SK-N-SH (cell line): ENCODE measurements around the gene FAM131C. TPM values are rescaled to one million over a fixed set of nuclear protein-coding genes. Genes with fewer than 3 reads are reported as not detected.

Experiments used
- CTCF ChIA-PET: fragments of 300-600, 350-600 bp; formaldehyde crosslinking; extraction: SDS; loops from one replicate; lab custom pipeline; 2021; lab: Yijun Ruan, JAX
- POLR2A ChIA-PET: fragments of 350-600 bp; sonication (Branson Sonifier 250); formaldehyde crosslinking; extraction: SDS; loops from one replicate; lab custom pipeline; 2020; ENCODE audit warnings: antibody characterized with exemption, inconsistent platforms; lab: Yijun Ruan, JAX
- DNase-seq: peaks from one replicate; pipeline ENCODE4 v3.0.0; 2012
- H2AFZ ChIP-seq: fragments of 200-600 bp; sonication (generic); 2 replicates; pipeline ENCODE4 v1.8.1; 2016; ENCODE audit warnings: antibody characterized with exemption, mild to moderate bottlenecking, low read depth
- H3F3A ChIP-seq: fragments of 200-600 bp; sonication (generic); replicated peaks from 2 replicates; pipeline ENCODE3; 2016; ENCODE audit warnings: antibody characterized with exemption, mild to moderate bottlenecking; ENCODE audit not compliant: insufficient read depth
- H3K27ac ChIP-seq, 2 experiments: fragments of 200-500 bp in 1 of 2; fragments of 200-600 bp in 1 of 2; sonication (Bioruptor generic) in 1 of 2; sonication (generic), shearing (Covaris generic) in 1 of 2; 2 replicates each; pipeline versions ENCODE4 v1.5.1 to v1.6.1; 2014 to 2016; ENCODE audit warnings: low read depth in 2 of 2, inconsistent platforms in 1 of 2, low read length in 1 of 2, mild to moderate bottlenecking in 1 of 2, mixed read lengths in 1 of 2
- H3K27me3 ChIP-seq: fragments of 200-600 bp; sonication (generic), shearing (Covaris generic); 2 replicates; pipeline ENCODE4 v1.6.1; 2016; ENCODE audit warnings: mixed run types; ENCODE audit not compliant: insufficient read depth
- H3K36me3 ChIP-seq, 2 experiments: fragments of 200-500 bp in 1 of 2; fragments of 200-600 bp in 1 of 2; sonication (Bioruptor generic) in 1 of 2; sonication (generic) in 1 of 2; replicated peaks in 1 of 2; 2 replicates each; pipeline versions ENCODE3 to v1.5.1; 2014 to 2016; ENCODE audit warnings: low read length in 1 of 2, mild to moderate bottlenecking in 1 of 2; ENCODE audit not compliant: insufficient read depth in 2 of 2, control insufficient read depth in 1 of 2
- H3K4me1 ChIP-seq, 2 experiments: fragments of 200-500 bp in 1 of 2; fragments of 200-600 bp in 1 of 2; sonication (Bioruptor generic) in 1 of 2; sonication (generic), shearing (Covaris generic) in 1 of 2; 2 replicates each; pipeline versions ENCODE4 v1.5.1 to v1.6.1; 2014 to 2016; ENCODE audit warnings: low read depth in 1 of 2, low read length in 1 of 2, mixed run types in 1 of 2; ENCODE audit not compliant: insufficient read depth in 2 of 2, control insufficient read depth in 1 of 2
- H3K4me2 ChIP-seq: fragments of 200-600 bp; sonication (generic), shearing (Covaris generic); 2 replicates; pipeline ENCODE4 v1.6.1; 2017; ENCODE audit warnings: mixed run types
- H3K4me3 ChIP-seq, 2 experiments: fragments of 200-500 bp in 1 of 2; fragments of 200-600 bp in 1 of 2; sonication (Bioruptor generic) in 1 of 2; sonication (generic), shearing (Covaris generic) in 1 of 2; 2 replicates each; pipeline versions ENCODE4 v1.5.1 to v1.8.1; 2014 to 2016; ENCODE audit warnings: low read depth in 2 of 2, inconsistent platforms in 1 of 2, low read length in 1 of 2, mild to moderate bottlenecking in 1 of 2, mixed read lengths in 1 of 2, moderate library complexity in 1 of 2
- H3K79me2 ChIP-seq: fragments of 200-600 bp; sonication (generic); 2 replicates; pipeline ENCODE4 v1.8.1; 2017; ENCODE audit warnings: mild to moderate bottlenecking; ENCODE audit not compliant: insufficient read depth
- H3K9ac ChIP-seq: fragments of 200-600 bp; sonication (generic); 2 replicates; pipeline ENCODE4 v1.6.1; 2017; ENCODE audit warnings: mixed run types
- H3K9me2 ChIP-seq: fragments of 200-600 bp; sonication (generic); 2 replicates; pipeline ENCODE4 v1.6.1; 2017; ENCODE audit warnings: mixed run types
- H3K9me3 ChIP-seq: fragments of 200-600 bp; sonication (generic); 2 replicates; pipeline ENCODE4 v1.6.1; 2017; ENCODE audit warnings: mixed run types, mild to moderate bottlenecking, moderate library complexity
- H4K20me1 ChIP-seq: fragments of 200-600 bp; sonication (generic); 2 replicates; pipeline ENCODE4 v1.6.1; 2017; ENCODE audit warnings: mild to moderate bottlenecking, mixed run types; ENCODE audit not compliant: insufficient read depth
- FOSL2 ChIP-seq: IDR thresholded peaks from 2 replicates; pipeline ENCODE4 v1.4.0; 2012; ENCODE audit warnings: low read depth, mild to moderate bottlenecking, moderate library complexity, borderline replicate concordance
- FOXJ3 ChIP-seq: sonication (generic); formaldehyde crosslinking; IDR thresholded peaks from 2 replicates; pipeline ENCODE4 v1.5.1; 2020; ENCODE audit warnings: mild to moderate bottlenecking, missing genetic modification reagents
- GATA2 ChIP-seq: sonication (generic); formaldehyde crosslinking; IDR thresholded peaks from 2 replicates; pipeline ENCODE4 v1.5.0; 2020; ENCODE audit warnings: mild to moderate bottlenecking, missing genetic modification reagents
- MEF2A ChIP-seq: IDR thresholded peaks from 2 replicates; pipeline ENCODE4 v1.4.0; 2012; ENCODE audit warnings: low read depth, borderline replicate concordance
- MXI1 ChIP-seq: IDR thresholded peaks from 2 replicates; pipeline ENCODE4 v1.6.1; 2012; ENCODE audit warnings: mild to moderate bottlenecking, low read depth, low read length, improper control_type of control experiment
- NFIC ChIP-seq: IDR thresholded peaks from 2 replicates; pipeline ENCODE4 v1.4.0; 2012; ENCODE audit warnings: borderline replicate concordance
- POLR2AphosphoS5 ChIP-seq: IDR thresholded peaks from 2 replicates; pipeline ENCODE4 v1.6.1; 2012; ENCODE audit warnings: low read depth, low read length
- RCOR1 ChIP-seq: fragments of 150-350 bp; IDR thresholded peaks from 2 replicates; pipeline ENCODE4 v1.6.1; 2017; ENCODE audit warnings: antibody characterized with exemption, low read length
- RFX5 ChIP-seq: IDR thresholded peaks from 2 replicates; pipeline ENCODE4 v1.6.1; 2012; ENCODE audit warnings: mild to moderate bottlenecking, improper control_type of control experiment, low read length
- SIN3A ChIP-seq: IDR thresholded peaks from 2 replicates; pipeline ENCODE4 v1.6.1; 2012; ENCODE audit warnings: low read depth, mild to moderate bottlenecking, low read length, moderate library complexity, borderline replicate concordance
- SMC3 ChIP-seq: IDR thresholded peaks from 2 replicates; pipeline ENCODE4 v1.6.1; 2012; ENCODE audit warnings: low read depth, low read length, improper control_type of control experiment
- TCF12 ChIP-seq: IDR thresholded peaks from 2 replicates; pipeline ENCODE4 v1.4.0; 2012
- YY1 ChIP-seq: IDR thresholded peaks from 2 replicates; pipeline ENCODE4 v1.4.0; 2012; ENCODE audit warnings: low read depth, mild to moderate bottlenecking
- WGBS: methylation state at CpG from one replicate; pipeline ENCODE4 v1.1.6; 2017; ENCODE audit warnings: low lambda C conversion rate; 5-methylcytosine and 5-hydroxymethylcytosine counted together
- polyA plus RNA-seq, 3 experiments: library from polyadenylated mRNA; depleted of rRNA; stranded (reverse); fragments of >200 nt; gene quantifications; 2 replicates each; pipeline ENCODE4 v1.2.3, GENCODE V29; 2012
- TF ChIP-seq, protein P1 (sequence below): IDR thresholded peaks from 2 replicates; pipeline ENCODE4; 2012
- TF ChIP-seq, protein P2 (sequence below): fragments of 150-350 bp; IDR thresholded peaks from 2 replicates; pipeline ENCODE4 v1.6.1; 2016; ENCODE audit warnings: mild to moderate bottlenecking, low read depth, low read length
- TF ChIP-seq, protein P3 (sequence below): IDR thresholded peaks from 2 replicates; pipeline ENCODE4 v1.4.0; 2012; ENCODE audit warnings: low read depth
- TF ChIP-seq, protein P4 (sequence below): IDR thresholded peaks from 2 replicates; pipeline ENCODE4 v1.4.0; 2012; ENCODE audit warnings: low read depth, borderline replicate concordance
- TF ChIP-seq, protein P5 (sequence below): fragments of 200-600 bp; sonication (generic); IDR thresholded peaks from 2 replicates; pipeline ENCODE4 v1.6.1; 2017; ENCODE audit warnings: antibody characterized with exemption, mild to moderate bottlenecking, moderate library complexity

The FAM131C gene
- polyA plus RNA-seq, 1 of the 3 experiments (the other 2 are of a cell fraction) = 1.6 TPM

DNA sequence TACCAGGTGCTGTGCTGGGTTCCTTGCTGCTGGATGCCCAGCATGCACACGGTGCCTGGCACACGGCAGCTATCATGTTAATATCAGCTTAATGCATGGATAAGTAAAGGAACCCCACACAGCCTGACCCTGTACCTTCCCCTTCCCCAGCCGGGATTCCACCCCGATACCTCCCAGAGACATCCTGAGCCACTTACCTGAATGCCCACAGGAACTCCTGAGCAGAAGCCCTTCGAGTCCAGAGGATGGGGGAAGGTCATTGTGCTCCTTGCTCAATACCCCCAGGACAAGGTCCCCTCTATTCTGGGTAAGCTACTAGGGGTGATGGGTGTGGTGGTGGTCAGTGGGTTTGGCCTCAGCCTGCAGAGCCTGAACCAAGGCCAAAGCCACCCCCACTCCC, 1.4 kb downstream of the FAM131C start:
- Histone ChIP-seq H3K36me3 (no peaks in the 10 kb centered on the region), H4K20me1 (no peaks in the 10 kb centered on the region), H3K27me3 (no peaks in the 10 kb centered on the region), H3K79me2 (no peaks in the 10 kb centered on the region), H3K4me1 (peaks cover 15 to 24% of the 10 kb centered on the region in 2 experiments; a peak in 3 of 4 replicates), H3K9ac (no peak overlapping the region), H2AFZ (no peak overlapping the region), H3K27ac (no peak overlapping the region), H3K9me3 (no peaks in the 10 kb centered on the region), H3K9me2 (no peaks in the 10 kb centered on the region), H3F3A (peaks cover 17% of the 10 kb centered on the region), H3K4me3 (no peak overlapping the region), H3K4me2 (no peak overlapping the region)
- TF ChIP-seq SIN3A (no peak), GATA2 (CRISPR knock-in tag) (no peak), MXI1 (no peak), FOSL2 (no peak), NFIC (no peak), RFX5 (no peak), FOXJ3 (CRISPR knock-in tag) (no peak)
- TF ChIP-seq, protein P1, sequence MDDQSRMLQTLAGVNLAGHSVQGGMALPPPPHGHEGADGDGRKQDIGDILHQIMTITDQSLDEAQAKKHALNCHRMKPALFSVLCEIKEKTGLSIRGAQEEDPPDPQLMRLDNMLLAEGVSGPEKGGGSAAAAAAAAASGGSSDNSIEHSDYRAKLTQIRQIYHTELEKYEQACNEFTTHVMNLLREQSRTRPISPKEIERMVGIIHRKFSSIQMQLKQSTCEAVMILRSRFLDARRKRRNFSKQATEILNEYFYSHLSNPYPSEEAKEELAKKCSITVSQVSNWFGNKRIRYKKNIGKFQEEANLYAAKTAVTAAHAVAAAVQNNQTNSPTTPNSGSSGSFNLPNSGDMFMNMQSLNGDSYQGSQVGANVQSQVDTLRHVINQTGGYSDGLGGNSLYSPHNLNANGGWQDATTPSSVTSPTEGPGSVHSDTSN = no peak
- DNase-seq = no peak
- POLR2A ChIA-PET = interaction anchor here (0.5 kb wide), 1 partner anchor 145 kb away, joined by 3 read pairs; no protein-coding TSS in a partner anchor
- CTCF ChIA-PET = interaction anchor here (1.0 to 12.3 kb wide), 7 partner anchors 8 to 176 kb away, joined by 4 to 513 read pairs (median 15); no protein-coding TSS in a partner anchor
- WGBS = 91% methylated on average over 5 of the region's 5 CpGs

DNA sequence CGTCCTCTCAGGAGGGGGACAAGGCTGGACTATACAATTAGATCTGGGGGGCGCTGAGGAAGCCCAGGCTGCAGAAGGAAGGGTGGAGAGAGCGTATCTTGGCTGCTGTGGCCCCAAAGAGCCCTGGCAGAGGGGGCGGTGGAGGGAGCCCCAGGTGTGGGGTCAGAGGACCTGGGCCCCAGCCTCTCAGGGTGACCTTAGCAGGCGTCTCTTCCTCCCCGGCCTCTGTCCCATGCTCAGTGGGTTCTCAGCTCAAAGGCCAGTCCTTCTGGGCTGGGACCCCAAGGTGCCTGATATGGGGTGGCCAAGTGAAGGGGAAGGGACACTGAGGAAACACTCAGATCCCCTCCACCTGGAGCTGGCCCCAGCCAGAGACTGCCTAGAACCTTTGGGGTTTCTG, 1.8 kb downstream of the FAM131C start:
- CTCF ChIA-PET = interaction anchor here (1.0 to 5.2 kb wide), 2 partner anchors 10 to 173 kb away, joined by 4 to 35 read pairs; no protein-coding TSS in a partner anchor
- no peak for TF ChIP-seq POLR2AphosphoS5
- no peak for TF ChIP-seq NFIC
- TF ChIP-seq YY1 = no peak
- no peak for TF ChIP-seq SMC3
- TF ChIP-seq MEF2A = no peak
- TF ChIP-seq TCF12 = no peak
- TF ChIP-seq SIN3A = no peak
- TF ChIP-seq RCOR1 = no peak
- TF ChIP-seq, protein P1 = no peak
- TF ChIP-seq, protein P2, sequence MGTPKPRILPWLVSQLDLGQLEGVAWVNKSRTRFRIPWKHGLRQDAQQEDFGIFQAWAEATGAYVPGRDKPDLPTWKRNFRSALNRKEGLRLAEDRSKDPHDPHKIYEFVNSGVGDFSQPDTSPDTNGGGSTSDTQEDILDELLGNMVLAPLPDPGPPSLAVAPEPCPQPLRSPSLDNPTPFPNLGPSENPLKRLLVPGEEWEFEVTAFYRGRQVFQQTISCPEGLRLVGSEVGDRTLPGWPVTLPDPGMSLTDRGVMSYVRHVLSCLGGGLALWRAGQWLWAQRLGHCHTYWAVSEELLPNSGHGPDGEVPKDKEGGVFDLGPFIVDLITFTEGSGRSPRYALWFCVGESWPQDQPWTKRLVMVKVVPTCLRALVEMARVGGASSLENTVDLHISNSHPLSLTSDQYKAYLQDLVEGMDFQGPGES = no peak
- TF ChIP-seq RFX5 = no peak
- TF ChIP-seq, protein P3, sequence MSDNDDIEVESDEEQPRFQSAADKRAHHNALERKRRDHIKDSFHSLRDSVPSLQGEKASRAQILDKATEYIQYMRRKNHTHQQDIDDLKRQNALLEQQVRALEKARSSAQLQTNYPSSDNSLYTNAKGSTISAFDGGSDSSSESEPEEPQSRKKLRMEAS = no peak
- no peak for TF ChIP-seq FOSL2
- TF ChIP-seq GATA2 (CRISPR knock-in tag) = no peak
- TF ChIP-seq, protein P4, sequence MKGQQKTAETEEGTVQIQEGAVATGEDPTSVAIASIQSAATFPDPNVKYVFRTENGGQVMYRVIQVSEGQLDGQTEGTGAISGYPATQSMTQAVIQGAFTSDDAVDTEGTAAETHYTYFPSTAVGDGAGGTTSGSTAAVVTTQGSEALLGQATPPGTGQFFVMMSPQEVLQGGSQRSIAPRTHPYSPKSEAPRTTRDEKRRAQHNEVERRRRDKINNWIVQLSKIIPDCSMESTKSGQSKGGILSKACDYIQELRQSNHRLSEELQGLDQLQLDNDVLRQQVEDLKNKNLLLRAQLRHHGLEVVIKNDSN = no peak
- TF ChIP-seq, protein P5, sequence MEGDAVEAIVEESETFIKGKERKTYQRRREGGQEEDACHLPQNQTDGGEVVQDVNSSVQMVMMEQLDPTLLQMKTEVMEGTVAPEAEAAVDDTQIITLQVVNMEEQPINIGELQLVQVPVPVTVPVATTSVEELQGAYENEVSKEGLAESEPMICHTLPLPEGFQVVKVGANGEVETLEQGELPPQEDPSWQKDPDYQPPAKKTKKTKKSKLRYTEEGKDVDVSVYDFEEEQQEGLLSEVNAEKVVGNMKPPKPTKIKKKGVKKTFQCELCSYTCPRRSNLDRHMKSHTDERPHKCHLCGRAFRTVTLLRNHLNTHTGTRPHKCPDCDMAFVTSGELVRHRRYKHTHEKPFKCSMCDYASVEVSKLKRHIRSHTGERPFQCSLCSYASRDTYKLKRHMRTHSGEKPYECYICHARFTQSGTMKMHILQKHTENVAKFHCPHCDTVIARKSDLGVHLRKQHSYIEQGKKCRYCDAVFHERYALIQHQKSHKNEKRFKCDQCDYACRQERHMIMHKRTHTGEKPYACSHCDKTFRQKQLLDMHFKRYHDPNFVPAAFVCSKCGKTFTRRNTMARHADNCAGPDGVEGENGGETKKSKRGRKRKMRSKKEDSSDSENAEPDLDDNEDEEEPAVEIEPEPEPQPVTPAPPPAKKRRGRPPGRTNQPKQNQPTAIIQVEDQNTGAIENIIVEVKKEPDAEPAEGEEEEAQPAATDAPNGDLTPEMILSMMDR = no peak

More for the DNA sequence above, 1.8 kb downstream of the FAM131C start:
- Histone ChIP-seq H3F3A (peaks cover 13% of the 10 kb centered on the region), H3K9me3 (no peaks in the 10 kb centered on the region), H2AFZ (no peak overlapping the region), H3K36me3 (no peaks in the 10 kb centered on the region), H3K4me2 (no peak overlapping the region), H3K9ac (no peak overlapping the region), H4K20me1 (no peaks in the 10 kb centered on the region), H3K79me2 (no peaks in the 10 kb centered on the region), H3K27ac (no peak overlapping the region), H3K27me3 (no peaks in the 10 kb centered on the region), H3K9me2 (no peaks in the 10 kb centered on the region), H3K4me3 (no peak overlapping the region), H3K4me1 (peaks cover 13 to 20% of the 10 kb centered on the region in 2 experiments; a peak in 3 of 4 replicates)
- POLR2A ChIA-PET = interaction anchor here (0.5 kb wide), 1 partner anchor 146 kb away, joined by 3 read pairs; no protein-coding TSS in a partner anchor
- 100% methylated on average over 6 of the region's 6 CpGs for WGBS
- DNase-seq = no peak
